HepG2 (cell line): ENCODE results near the gene BRCA1. TPM values are rescaled to one million over a fixed set of nuclear protein-coding genes. Genes with fewer than 3 reads are reported as not detected.

Experiments
- ARNT ChIP-seq: fragments of 450-650 bp; IDR thresholded peaks from 2 replicates; pipeline ENCODE4 v1.6.1; 2017
- ATAD3A ChIP-seq: sonication (generic); formaldehyde crosslinking; IDR thresholded peaks from 2 replicates; pipeline ENCODE4 v1.4.0; 2020; ENCODE audit warnings: missing genetic modification reagents
- DMAP1 ChIP-seq: IDR thresholded peaks from 2 replicates; pipeline ENCODE4 v1.6.1; 2016
- HDAC1 ChIP-seq: sonication (generic); formaldehyde crosslinking; IDR thresholded peaks from 2 replicates; pipeline ENCODE4 v1.5.1; 2020; ENCODE audit warnings: mild to moderate bottlenecking, missing genetic modification reagents
- LCORL ChIP-seq, 2 experiments: fragments of 450-650 bp in 1 of 2; sonication (generic) in 1 of 2; formaldehyde crosslinking in 1 of 2; IDR thresholded peaks; 2 replicates each; pipeline versions ENCODE4 v1.5.0 to v1.6.1; 2017 to 2020; ENCODE audit warnings: antibody characterized with exemption in 1 of 2, missing genetic modification reagents in 1 of 2
- MED13 ChIP-seq: sonication (generic); formaldehyde crosslinking; IDR thresholded peaks from 2 replicates; pipeline ENCODE4 v1.5.0; 2020; ENCODE audit warnings: missing genetic modification reagents
- MYC ChIP-seq: sonication (generic); formaldehyde crosslinking; IDR thresholded peaks from 2 replicates; pipeline ENCODE4 v1.9.0; 2021; ENCODE audit warnings: missing genetic modification reagents, borderline replicate concordance
- PCBP2 ChIP-seq: fragments of 200-400 bp; formaldehyde crosslinking; optimal IDR thresholded peaks from 2 replicates; pipeline ENCODE3; 2018; ENCODE audit warnings: low read length, low read depth; ENCODE audit not compliant: poor library complexity, severe bottlenecking
- SMARCC2 ChIP-seq: fragments of 450-650 bp; IDR thresholded peaks from 2 replicates; pipeline ENCODE4 v1.6.1; 2017; ENCODE audit warnings: antibody characterized with exemption, mild to moderate bottlenecking
- U2AF2 ChIP-seq: fragments of 200-400 bp; formaldehyde crosslinking; IDR thresholded peaks from 2 replicates; pipeline ENCODE4 v1.6.1; 2017; ENCODE audit warnings: low read depth, mild to moderate bottlenecking, low read length
- ZNF160 ChIP-seq: sonication (generic); formaldehyde crosslinking; IDR thresholded peaks from 2 replicates; pipeline ENCODE4 v1.8.0; 2022; ENCODE audit warnings: mild to moderate bottlenecking, inconsistent platforms, missing genetic modification reagents
- ZNF251 ChIP-seq: sonication (generic); formaldehyde crosslinking; IDR thresholded peaks from 2 replicates; pipeline ENCODE4 v1.9.0; 2021; ENCODE audit warnings: mild to moderate bottlenecking, missing genetic modification reagents
- ZNF326 ChIP-seq: sonication (generic); formaldehyde crosslinking; IDR thresholded peaks from 2 replicates; pipeline ENCODE4 v1.4.0; 2020; ENCODE audit warnings: missing genetic modification reagents, borderline replicate concordance
- ZNF615 ChIP-seq: sonication (generic); formaldehyde crosslinking; IDR thresholded peaks from 2 replicates; pipeline ENCODE4 v1.5.0; 2020; ENCODE audit warnings: mild to moderate bottlenecking, missing genetic modification reagents, borderline replicate concordance
- ZNF724P ChIP-seq: sonication (generic); formaldehyde crosslinking; IDR thresholded peaks from 2 replicates; pipeline ENCODE4 v1.8.0; 2022; ENCODE audit warnings: missing genetic modification reagents, borderline replicate concordance
- ZNF761 ChIP-seq: sonication (generic); formaldehyde crosslinking; conservative IDR thresholded peaks from 2 replicates; pipeline ENCODE4 v1.4.0; 2020; ENCODE audit warnings: mild to moderate bottlenecking, missing genetic modification reagents
- polyA plus RNA-seq, 8 experiments: library from polyadenylated mRNA; depleted of rRNA in 3 of 8; stranded (reverse) in 7 of 8; unstranded in 1 of 8; fragments of >200 nt; fragmentation: Illumina TruSeq in 4 of 8; extraction: Trizol in 4 of 8; gene quantifications; 2 replicates each; pipeline versions ENCODE4 v1.2.1 to v1.2.3, GENCODE V29; 2011 to 2016; ENCODE audit warnings: low read depth in 4 of 8, missing spikeins in 1 of 8, mixed read lengths in 1 of 8; ENCODE audit not compliant: insufficient read depth in 1 of 8
- total RNA-seq, 5 experiments: library from RNA; depleted of rRNA; stranded (reverse); fragments of >200 nt; fragmentation: Illumina TruSeq; extraction: Trizol; gene quantifications; 2 replicates each; pipeline ENCODE4 v1.2.3, GENCODE V29; 2016; ENCODE audit warnings: low read depth in 1 of 5
- TF ChIP-seq, protein P1 (sequence below): sonication (generic); formaldehyde crosslinking; IDR thresholded peaks from 2 replicates; pipeline ENCODE4 v1.8.1; 2023; ENCODE audit warnings: missing genetic modification reagents, mild to moderate bottlenecking, borderline replicate concordance
- TF ChIP-seq, protein P2 (sequence below): sonication (generic); formaldehyde crosslinking; IDR thresholded peaks from 2 replicates; pipeline ENCODE4 v1.5.1; 2020; ENCODE audit warnings: missing genetic modification reagents, mild to moderate bottlenecking, borderline replicate concordance
- TF ChIP-seq, protein P3 (sequence below): sonication (generic); formaldehyde crosslinking; IDR thresholded peaks from 2 replicates; pipeline ENCODE4 v1.5.0; 2020; ENCODE audit warnings: missing genetic modification reagents
- TF ChIP-seq, protein P4 (sequence below): sonication (generic); formaldehyde crosslinking; IDR thresholded peaks from 2 replicates; pipeline ENCODE4 v1.4.0; 2020; ENCODE audit warnings: missing genetic modification reagents
- TF ChIP-seq, protein P5 (sequence below): sonication (generic); formaldehyde crosslinking; IDR thresholded peaks from 2 replicates; pipeline ENCODE4 v1.4.0; 2020; ENCODE audit warnings: missing genetic modification reagents

BRCA1 gene
- total and polyA plus RNA-seq, 2 of the 13 experiments (the other 11 are each of a cell fraction or from before 2014, with no cell fraction given) = 13.3 to 37.5 TPM

DNA sequence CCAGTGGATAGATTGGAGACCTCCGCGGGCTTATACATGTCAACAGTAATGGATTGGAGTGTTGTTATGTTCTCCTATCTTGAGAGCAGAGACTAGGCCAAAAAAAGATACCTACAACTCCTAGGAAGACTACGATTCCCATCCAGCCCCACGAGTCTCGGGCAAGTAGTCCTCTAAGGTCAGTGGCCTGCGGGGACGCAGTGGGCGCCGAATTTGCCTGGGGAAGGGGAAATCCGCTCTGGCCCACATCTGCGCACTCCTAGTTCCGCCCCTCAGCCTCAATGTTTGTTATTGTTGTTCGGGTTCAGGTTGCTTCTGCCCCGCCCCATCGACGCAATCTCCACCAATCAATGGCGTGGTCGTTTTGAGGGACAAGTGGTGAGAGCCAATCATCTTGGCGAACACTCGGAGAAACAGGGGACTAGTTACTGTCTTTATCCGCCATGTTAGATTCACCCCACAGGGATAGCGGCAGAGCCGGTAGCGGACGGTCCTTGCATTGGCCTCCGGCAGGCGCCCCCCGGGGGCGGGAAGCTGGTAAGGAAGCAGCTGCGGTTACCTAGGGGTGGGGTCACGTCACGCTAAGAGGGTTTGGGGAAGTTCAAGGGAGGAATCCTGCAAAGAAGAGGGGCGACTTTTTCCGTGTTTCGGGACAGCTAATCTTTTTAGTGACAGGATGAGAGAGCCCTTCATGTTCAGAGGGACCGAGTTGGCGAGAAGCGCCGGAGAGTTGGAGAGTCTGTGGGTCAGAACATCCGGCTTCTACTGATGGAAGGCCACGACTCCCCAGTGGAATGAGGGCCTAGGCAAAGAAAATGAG is 45.8 kb upstream of the BRCA1 start, which contains the start of gene NBR1 (continued):
- TF ChIP-seq SMARCC2 = no peak
- TF ChIP-seq ZNF251 (CRISPR knock-in tag) = no peak
- TF ChIP-seq ARNT = no peak
- TF ChIP-seq, protein P1, sequence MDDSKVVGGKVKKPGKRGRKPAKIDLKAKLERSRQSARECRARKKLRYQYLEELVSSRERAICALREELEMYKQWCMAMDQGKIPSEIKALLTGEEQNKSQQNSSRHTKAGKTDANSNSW (CRISPR knock-in tag) = no peak
- TF ChIP-seq, protein P2, sequence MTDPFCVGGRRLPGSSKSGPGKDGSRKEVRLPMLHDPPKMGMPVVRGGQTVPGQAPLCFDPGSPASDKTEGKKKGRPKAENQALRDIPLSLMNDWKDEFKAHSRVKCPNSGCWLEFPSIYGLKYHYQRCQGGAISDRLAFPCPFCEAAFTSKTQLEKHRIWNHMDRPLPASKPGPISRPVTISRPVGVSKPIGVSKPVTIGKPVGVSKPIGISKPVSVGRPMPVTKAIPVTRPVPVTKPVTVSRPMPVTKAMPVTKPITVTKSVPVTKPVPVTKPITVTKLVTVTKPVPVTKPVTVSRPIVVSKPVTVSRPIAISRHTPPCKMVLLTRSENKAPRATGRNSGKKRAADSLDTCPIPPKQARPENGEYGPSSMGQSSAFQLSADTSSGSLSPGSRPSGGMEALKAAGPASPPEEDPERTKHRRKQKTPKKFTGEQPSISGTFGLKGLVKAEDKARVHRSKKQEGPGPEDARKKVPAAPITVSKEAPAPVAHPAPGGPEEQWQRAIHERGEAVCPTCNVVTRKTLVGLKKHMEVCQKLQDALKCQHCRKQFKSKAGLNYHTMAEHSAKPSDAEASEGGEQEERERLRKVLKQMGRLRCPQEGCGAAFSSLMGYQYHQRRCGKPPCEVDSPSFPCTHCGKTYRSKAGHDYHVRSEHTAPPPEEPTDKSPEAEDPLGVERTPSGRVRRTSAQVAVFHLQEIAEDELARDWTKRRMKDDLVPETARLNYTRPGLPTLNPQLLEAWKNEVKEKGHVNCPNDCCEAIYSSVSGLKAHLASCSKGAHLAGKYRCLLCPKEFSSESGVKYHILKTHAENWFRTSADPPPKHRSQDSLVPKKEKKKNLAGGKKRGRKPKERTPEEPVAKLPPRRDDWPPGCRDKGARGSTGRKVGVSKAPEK (CRISPR knock-in tag) = peak; percentile 68; the same call in 1 of the 2 replicates
- TF ChIP-seq ZNF761 (CRISPR knock-in tag) = no peak; the same call in 1 of the 2 replicates
- no peak for TF ChIP-seq ATAD3A
- TF ChIP-seq, protein P3, sequence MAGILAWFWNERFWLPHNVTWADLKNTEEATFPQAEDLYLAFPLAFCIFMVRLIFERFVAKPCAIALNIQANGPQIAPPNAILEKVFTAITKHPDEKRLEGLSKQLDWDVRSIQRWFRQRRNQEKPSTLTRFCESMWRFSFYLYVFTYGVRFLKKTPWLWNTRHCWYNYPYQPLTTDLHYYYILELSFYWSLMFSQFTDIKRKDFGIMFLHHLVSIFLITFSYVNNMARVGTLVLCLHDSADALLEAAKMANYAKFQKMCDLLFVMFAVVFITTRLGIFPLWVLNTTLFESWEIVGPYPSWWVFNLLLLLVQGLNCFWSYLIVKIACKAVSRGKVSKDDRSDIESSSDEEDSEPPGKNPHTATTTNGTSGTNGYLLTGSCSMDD (CRISPR knock-in tag) = no peak
- TF ChIP-seq ZNF615 (CRISPR knock-in tag) = peak; percentile 64; the same call in 1 of the 2 replicates
- peak; percentile 34; the same call in 1 of the 2 replicates for TF ChIP-seq DMAP1 (CRISPR knock-in tag)
- no peak for TF ChIP-seq ZNF326 (CRISPR knock-in tag)
- peak; percentile 40; the same call in 1 of the 2 replicates for TF ChIP-seq MYC (CRISPR knock-in tag)
- TF ChIP-seq PCBP2 = no peak
- TF ChIP-seq, protein P4, sequence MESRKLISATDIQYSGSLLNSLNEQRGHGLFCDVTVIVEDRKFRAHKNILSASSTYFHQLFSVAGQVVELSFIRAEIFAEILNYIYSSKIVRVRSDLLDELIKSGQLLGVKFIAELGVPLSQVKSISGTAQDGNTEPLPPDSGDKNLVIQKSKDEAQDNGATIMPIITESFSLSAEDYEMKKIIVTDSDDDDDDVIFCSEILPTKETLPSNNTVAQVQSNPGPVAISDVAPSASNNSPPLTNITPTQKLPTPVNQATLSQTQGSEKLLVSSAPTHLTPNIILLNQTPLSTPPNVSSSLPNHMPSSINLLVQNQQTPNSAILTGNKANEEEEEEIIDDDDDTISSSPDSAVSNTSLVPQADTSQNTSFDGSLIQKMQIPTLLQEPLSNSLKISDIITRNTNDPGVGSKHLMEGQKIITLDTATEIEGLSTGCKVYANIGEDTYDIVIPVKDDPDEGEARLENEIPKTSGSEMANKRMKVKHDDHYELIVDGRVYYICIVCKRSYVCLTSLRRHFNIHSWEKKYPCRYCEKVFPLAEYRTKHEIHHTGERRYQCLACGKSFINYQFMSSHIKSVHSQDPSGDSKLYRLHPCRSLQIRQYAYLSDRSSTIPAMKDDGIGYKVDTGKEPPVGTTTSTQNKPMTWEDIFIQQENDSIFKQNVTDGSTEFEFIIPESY (CRISPR knock-in tag) = no peak
- TF ChIP-seq ZNF724P (CRISPR knock-in tag) = peak; percentile 74; the same call in 1 of the 2 replicates
- no peak for TF ChIP-seq U2AF2
- TF ChIP-seq, protein P5, sequence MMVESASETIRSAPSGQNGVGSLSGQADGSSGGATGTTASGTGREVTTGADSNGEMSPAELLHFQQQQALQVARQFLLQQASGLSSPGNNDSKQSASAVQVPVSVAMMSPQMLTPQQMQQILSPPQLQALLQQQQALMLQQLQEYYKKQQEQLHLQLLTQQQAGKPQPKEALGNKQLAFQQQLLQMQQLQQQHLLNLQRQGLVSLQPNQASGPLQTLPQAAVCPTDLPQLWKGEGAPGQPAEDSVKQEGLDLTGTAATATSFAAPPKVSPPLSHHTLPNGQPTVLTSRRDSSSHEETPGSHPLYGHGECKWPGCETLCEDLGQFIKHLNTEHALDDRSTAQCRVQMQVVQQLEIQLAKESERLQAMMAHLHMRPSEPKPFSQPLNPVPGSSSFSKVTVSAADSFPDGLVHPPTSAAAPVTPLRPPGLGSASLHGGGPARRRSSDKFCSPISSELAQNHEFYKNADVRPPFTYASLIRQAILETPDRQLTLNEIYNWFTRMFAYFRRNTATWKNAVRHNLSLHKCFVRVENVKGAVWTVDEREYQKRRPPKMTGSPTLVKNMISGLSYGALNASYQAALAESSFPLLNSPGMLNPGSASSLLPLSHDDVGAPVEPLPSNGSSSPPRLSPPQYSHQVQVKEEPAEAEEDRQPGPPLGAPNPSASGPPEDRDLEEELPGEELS = peak; percentile 74
- no peak for TF ChIP-seq MED13
- TF ChIP-seq ZNF160 (CRISPR knock-in tag) = no peak
- TF ChIP-seq LCORL (IDR thresholded peaks at IDR 0.05) = no peak
- peak; percentile 74 for TF ChIP-seq LCORL (CRISPR knock-in tag; IDR thresholded peaks at IDR 0.05)
- TF ChIP-seq HDAC1 (CRISPR knock-in tag) = peak; percentile 79
